GM19099 (cell line): ENCODE measurements around the gene STAT5B.

Source experiments
- POLR2A ChIP-seq: IDR thresholded peaks from 3 replicates; pipeline ENCODE4 v1.6.1; 2011; ENCODE audit warnings: low read depth; ENCODE audit not compliant: insufficient read length; ENCODE audit errors: extremely low read depth

STAT5B gene

GRCh38 chr17:42275527-42276358, 448 bp downstream of the STAT5B start:
- no peak for TF ChIP-seq POLR2A

- TF ChIP-seq POLR2A: no peak
Observed at GRCh38 chr17:42274812-42275526, 1.2 kb downstream of the STAT5B start.

GRCh38 chr17:42274253-42274542, 2.0 kb downstream of the STAT5B start:
- no peak for TF ChIP-seq POLR2A

- TF ChIP-seq POLR2A: no peak
Observed at GRCh38 chr17:42273474-42274252, 2.5 kb downstream of the STAT5B start.

GRCh38 chr17:42272162-42272907, 3.9 kb downstream of the STAT5B start:
- TF ChIP-seq POLR2A: no peak

- TF ChIP-seq POLR2A: no peak
Observed at GRCh38 chr17:42271779-42272035, 4.5 kb downstream of the STAT5B start.

- no peak for TF ChIP-seq POLR2A
Observed at GRCh38 chr17:42271006-42271778, 5.0 kb downstream of the STAT5B start.

- no peak for TF ChIP-seq POLR2A
Observed at GRCh38 chr17:42270596-42270995, 5.6 kb downstream of the STAT5B start.

GRCh38 chr17:42270170-42270535, 6.0 kb downstream of the STAT5B start:
- no peak for TF ChIP-seq POLR2A

GRCh38 chr17:42268236-42268635, 8.0 kb downstream of the STAT5B start:
- TF ChIP-seq POLR2A: no peak

- no peak for TF ChIP-seq POLR2A
Observed at GRCh38 chr17:42266918-42267766, 9.0 kb downstream of the STAT5B start.

- TF ChIP-seq POLR2A: no peak
Observed at GRCh38 chr17:42266462-42266861, 9.7 kb downstream of the STAT5B start.

- TF ChIP-seq POLR2A: no peak
Observed at GRCh38 chr17:42260318-42260717, 15.9 kb downstream of the STAT5B start.

- no peak for TF ChIP-seq POLR2A
Observed at GRCh38 chr17:42255445-42255844, 20.7 kb downstream of the STAT5B start.
